GM12892 (cell line): Measurements from ENCODE around the gene SPIRE2.

Experiments used
- POLR2A ChIP-seq: IDR thresholded peaks from 2 replicates; pipeline ENCODE4 v1.6.1; 2011; ENCODE audit warnings: low read depth, low read length, control low read depth
- TAF1 ChIP-seq: IDR thresholded peaks from 2 replicates; pipeline ENCODE4 v1.6.1; 2011; ENCODE audit warnings: low read depth, mild to moderate bottlenecking, control low read depth, low read length, borderline replicate concordance

GRCh38 chr16:89908236-89908635 lies 80.0 kb downstream of the SPIRE2 start:
- TF ChIP-seq POLR2A (no peak), TAF1 (no peak)
